Loucy (cell line): ENCODE measurements around the gene MPDU1.

Experiments
- EZH2phosphoT487 ChIP-seq: fragments of 200-600 bp; IDR thresholded peaks from 2 replicates; pipeline ENCODE4 v1.6.1; 2018; ENCODE audit warnings: antibody characterized with exemption, mild to moderate bottlenecking, moderate library complexity, borderline replicate concordance
- TF ChIP-seq, protein P1 (sequence below): fragments of 200-600 bp; sonication (generic); conservative IDR thresholded peaks from 2 replicates; pipeline ENCODE4 v1.5.1; 2014; ENCODE audit warnings: mild to moderate bottlenecking, antibody characterized with exemption, low read length

DNA sequence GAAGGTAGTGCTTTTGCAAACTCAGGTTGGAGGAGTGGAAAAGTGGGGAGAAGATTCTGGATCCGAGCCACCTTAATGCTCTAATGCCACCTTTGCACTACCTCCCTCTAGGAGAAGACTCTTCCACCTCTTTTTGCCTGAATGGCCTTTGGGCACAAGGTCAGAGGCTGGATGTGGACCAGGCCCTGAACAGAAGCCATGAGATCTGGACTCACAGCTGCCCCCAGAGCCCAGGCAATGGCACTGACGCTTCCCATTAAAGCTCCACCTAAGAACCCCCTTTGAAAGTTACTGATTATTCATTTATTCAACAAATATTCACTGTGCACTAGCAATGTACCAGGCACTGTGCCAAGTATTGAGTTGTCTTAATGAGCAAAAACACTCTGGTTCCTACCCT is 49.4 kb downstream of the MPDU1 start:
- TF ChIP-seq, protein P1, sequence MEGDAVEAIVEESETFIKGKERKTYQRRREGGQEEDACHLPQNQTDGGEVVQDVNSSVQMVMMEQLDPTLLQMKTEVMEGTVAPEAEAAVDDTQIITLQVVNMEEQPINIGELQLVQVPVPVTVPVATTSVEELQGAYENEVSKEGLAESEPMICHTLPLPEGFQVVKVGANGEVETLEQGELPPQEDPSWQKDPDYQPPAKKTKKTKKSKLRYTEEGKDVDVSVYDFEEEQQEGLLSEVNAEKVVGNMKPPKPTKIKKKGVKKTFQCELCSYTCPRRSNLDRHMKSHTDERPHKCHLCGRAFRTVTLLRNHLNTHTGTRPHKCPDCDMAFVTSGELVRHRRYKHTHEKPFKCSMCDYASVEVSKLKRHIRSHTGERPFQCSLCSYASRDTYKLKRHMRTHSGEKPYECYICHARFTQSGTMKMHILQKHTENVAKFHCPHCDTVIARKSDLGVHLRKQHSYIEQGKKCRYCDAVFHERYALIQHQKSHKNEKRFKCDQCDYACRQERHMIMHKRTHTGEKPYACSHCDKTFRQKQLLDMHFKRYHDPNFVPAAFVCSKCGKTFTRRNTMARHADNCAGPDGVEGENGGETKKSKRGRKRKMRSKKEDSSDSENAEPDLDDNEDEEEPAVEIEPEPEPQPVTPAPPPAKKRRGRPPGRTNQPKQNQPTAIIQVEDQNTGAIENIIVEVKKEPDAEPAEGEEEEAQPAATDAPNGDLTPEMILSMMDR, result no peak
- TF ChIP-seq EZH2phosphoT487, result no peak
